Stimulated activated CD4-positive, alpha-beta T cell treated with anti-CD3 and anti-CD28 coated beads, Interleukin-1b, Interleukin-23, amount 100 ng/mL, for 1 hour (primary cell): ENCODE measurements around the gene TSPAN3.

Source experiments
- DNase-seq, 2 donors: peaks; one replicate each; pipeline ENCODE4 v3.0.0-alpha.2; 2020; ENCODE audit warnings: low read depth in 2 of 2

The TSPAN3 gene

DNA sequence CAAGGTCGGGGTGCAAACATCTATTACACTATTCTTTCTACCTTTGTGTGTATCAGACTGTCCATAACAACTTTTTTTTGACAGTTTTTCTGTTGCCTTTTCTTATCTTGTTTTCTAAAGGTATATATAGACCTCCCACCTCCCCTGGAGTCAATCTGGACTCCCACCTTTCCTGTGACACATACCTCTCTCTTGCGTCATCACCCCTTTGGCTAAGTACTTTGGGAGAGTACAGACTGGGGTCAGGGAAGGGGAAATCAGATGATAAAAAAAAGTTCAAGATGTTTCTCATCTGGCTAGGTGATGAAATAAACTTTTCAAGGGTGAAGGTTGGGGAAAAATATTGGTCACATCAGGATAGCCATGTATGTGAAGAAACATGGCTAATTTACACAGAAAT, 17.2 kb downstream of the TSPAN3 start:
- no peak for DNase-seq

DNA sequence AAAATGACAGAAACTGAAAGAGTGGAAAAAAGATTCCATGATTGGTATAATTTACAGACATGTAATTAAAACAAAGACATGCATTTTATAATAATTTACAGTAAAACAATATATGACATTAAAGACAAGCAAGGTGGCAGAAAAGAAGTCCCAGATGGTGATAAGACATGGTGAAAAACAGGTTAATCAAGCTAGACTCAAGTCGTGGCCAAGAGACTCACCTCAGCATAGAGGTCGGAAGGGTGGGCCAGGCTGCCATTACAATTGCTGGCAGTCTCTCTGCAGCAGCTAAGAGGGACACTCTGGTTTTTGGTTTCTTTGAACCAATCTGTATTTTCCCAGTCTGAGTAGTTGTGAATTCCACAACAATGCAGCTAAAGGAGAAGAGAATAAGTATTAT, 18.4 kb downstream of the TSPAN3 start:
- no peak for DNase-seq

DNA sequence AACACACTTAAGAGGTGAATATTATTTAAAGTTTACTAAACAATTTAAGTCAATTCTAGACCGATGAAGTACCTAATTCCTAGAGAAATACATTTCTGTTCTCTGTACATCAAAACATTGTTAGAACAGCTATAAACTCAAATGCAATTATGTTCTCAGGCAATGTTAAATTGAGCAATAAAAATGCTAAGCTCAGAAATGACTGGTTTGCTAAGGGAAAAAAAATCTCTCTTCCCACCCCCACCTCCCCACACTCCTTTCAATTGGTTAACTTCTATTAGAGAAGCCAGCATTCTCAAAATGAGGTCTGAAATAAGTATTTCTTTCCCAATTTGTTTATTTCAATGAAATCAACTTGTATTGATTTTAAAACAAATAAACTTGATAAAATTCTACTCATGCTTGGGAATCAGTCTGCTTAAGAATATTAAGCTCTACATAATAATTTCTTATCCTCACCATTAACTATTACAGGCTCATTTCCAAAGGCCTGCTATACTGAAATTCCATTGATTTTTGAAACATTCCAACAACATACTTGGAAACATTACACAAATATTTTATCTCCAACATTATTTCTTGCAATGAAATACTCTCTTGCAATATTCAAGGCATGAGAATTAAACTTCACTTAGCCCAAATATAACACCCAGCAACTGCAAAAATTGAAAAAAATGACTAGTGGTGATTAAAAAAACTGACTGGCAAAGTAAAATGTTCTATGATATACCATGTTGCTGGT, 22.6 kb downstream of the TSPAN3 start:
- DNase-seq: no peak

DNA sequence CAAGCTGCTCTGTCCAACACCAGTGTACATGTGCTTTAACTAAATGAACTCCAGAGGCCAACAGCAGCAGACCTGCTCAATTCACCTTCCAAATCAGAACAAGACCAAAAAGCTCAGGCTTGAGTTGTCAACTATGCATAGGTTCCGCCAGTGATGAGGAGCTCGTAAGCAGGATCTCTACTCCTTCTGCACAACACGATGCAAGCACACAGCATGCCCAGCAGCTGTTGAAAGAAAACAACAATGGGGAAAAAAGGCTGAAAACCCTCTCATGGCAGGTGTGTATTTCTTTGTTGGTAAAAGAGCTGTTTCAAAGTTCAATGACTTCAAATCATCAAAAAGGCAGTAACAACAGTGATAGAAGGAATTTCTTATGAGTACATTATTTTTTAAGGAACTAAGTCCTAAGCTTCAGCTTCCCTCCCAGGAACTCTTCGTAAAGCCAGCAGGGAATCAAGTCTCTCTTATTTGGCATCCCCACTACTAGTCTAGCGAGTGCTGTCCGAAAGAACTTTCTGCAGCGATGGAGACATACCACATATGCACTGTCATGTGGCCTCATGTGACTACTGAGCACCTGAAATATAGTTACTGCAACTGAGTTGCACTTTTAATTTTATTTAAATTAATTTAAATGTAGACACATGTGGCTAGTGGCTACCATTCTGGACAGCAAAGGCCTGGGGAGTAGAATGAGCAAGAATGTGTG, 24.1 kb downstream of the TSPAN3 start:
- DNase-seq: no peak

DNA sequence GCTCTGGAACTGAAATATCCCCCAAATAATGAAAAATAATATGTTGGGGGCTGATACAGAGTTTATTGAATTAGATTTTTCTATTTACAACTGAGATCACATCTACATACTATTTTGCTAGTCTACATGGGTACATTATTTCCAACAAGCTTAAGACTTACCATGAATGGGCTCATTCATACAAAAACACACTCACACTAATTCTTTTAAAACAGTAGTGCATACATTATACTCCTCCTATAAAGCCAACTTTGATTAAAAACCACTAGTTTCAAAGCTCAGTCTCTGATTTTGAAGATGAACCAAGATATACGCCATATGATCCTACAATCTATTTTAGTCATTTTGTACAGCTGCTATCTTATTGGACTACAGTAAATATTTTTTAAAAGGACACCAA, 24.9 kb downstream of the TSPAN3 start:
- no peak for DNase-seq

DNA sequence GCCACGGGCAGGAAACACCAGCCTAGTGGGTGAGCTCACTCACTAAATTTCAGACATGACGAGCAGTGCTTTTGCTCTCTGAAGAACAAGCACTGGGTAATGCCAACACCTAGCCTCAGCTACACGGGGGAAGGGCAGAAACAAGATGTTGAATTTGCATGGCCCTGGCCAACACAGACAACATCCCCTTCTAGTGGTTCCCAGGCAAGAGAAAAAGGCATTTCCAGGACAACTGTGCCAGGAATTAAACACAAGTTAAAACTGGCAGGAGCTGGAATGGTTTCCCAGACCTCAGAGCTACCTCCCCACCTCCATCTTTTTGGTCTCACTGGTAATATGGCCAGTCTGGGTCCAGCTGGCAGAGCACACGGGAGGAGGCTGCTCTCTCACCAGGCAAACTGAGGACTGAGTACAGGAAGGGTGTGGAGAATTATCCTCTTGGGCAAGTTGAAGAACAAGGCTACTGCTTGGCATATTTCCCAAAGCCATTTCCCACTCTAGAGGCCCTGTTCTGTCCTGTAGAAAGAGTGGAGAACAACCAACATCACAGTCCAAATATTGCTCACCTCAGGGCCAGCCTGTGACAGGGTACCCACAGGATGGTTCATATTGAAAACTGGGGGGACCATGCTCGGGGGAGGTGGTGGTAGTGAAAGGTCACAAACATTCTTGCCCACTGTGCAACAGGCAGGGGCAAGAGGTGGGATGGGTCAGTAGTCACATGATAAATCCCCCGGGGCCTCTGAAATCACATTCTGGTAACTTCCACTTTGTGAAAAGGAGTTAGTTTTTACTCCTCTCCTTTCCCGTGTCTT, 26.5 kb downstream of the TSPAN3 start:
- DNase-seq: no peak

DNA sequence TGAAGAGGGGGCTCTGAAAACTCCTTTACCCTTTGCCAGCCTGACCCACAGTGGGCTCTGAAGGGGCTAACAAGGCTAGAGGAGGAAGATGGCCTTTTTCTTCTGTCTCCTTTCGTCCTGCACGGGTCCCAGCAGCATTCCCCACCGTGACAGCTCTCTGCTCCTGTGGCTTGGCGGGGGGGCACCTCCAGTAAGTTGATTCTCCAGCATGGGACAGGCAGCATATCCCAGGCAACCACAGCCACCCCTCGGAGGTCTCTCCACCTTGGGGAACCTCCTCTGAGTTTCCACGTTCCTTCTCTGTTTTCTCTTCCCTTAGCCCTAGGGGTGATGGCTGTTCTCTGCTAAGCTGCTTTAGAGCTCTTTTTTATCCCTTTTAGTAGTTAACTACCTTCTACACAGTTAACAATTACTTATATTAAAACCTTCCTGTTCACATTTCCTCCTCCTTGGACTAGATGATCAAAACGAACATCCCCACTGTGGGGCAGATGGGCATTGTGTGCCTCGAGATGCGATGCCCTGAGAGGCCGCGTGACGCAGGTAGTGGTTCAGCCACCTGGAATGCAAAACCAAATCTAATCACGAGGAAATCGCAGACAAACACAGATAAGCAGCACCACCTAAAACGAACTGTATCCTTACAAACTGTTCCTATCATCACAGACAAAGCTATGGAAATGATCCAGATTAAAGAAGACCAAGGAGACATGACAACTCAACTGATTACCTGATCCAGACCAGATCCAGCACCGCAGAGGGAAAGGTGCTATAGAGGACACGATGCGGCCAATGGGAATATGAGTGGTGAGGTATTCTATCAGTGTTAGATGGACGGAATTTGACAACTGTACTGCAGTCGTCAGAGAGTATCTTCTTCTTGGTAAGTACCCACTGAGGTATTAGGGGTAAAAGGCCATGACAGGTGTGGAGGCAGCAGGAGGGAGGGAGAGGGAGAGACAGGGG, 27.7 kb downstream of the TSPAN3 start:
- DNase-seq: no peak

DNA sequence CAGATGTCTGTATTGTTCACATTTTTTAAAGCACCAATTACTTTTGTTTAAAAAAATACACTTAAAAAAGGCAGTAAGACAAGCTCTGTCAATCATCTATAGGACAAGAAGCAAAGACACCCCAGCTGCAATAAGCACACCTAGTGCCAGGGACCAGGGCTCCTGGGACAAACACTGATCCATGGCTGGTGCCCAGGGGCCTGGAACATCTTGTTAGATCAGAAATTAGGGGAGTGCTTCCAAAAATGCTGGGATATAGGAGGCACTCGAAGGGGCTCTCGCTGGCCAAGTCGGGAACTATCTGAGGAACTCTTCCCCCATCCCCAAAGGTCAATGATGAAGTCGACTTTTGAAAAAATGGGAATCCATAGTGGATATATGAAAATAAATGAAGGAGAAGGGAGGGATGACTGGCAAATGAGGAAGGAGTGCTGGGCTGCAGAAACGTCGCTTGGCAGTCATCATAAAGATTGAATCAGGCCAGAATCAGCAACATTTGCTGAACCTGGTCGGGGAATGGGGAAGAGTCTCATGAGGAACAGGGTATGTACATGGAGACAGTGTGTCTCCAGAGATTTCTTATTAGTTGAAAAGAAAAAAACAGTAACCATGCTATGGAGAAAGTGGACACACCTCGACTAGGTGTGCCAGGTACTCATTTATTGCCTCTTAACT, 28.5 kb downstream of the TSPAN3 start:
- DNase-seq: no peak

DNA sequence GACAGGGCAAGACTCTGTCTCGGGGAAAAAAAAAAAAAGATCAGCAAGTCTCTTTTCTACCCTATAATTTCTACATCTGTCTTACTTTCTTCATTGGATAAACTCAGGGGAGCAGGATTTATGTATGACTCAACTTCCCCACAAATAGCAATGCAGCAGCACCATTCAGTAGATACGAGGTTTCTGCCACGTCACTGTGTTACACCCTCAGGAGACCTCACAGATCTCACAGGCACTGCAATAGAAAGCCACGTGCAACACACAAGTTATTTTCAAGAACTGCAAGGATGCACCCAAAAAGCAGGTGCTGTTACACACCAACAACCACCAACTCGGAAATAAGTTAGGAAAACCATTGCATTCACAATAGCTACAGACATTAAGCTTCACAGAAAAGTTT, 30.2 kb downstream of the TSPAN3 start:
- no peak for DNase-seq

DNA sequence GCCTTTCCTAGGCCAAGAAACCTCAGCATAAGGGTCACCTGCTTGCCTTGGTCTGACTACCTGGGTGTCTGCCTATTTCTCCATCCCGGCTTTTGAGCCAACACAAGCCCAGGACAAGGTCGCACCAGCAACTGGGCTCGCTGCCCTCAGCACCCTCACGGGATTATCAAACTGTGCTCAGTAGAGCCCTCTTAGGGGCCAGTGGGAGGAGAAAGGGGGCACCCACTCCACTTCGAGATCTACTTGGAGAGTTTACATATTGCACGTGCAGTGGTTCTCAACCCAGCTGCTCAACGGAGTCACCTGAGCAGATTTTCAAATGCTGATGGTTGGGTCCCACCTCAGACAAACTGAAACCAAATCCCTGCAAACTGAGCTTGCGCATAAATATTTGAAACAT, 31.1 kb downstream of the TSPAN3 start:
- no peak for DNase-seq

DNA sequence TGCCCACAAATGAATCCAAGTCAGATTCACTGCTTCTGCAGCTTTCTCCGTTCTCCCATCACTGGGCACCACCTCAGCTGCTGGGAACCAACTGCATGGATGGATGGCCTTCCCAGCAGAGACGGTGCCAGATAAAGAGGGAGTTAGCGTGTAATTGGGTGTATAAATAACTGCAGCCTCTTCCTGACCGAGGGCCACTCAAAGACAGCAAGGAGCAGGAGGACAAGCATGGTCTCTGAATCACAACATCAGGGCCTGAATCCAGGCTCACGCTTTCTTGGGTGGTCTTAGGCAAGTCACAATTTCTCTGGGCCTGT, 31.7 kb downstream of the TSPAN3 start:
- DNase-seq: no peak

DNA sequence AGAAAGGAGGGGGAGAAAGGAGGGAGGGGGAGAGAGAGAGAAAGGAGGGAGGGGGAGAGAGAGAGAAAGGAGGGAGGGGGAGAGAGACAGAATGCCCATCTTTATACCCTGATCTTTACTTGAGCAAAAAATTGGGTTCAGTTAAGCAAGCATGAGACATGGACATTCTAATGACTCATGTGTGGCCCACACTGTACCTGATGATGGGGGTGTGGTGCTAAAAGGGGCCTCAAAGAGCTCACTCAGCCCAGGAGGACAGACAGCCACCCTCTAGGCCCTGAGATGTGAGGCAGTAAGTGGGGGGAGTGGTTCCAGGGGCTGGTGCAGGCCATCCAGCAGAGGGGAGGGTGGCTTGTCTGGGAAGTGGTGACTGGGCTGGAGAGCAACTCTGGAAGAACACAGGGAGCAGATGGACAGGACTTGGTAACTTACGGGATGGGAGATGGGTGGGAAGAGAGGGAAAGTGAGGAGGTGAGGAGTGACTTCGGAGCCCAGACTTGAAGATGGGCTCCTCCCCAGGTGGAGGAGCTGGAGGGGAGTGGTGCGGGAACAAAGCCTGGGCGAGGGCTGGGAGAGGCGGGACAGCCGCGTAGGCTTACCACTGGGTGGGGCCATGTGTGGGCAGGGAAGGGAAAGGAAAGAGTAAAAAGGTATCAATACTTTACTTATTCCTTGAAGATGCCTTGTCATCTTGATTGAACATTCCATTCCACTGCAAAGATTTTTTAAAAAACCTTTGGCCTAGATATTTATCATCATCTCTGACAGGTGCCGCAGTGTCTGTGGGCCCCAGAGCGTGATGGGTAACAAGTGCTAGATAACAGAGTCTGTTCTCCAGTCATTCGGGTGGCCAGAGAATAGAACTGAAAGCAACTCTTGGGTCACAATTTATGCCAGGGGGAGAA, 32.3 kb downstream of the TSPAN3 start:
- DNase-seq: no peak

DNA sequence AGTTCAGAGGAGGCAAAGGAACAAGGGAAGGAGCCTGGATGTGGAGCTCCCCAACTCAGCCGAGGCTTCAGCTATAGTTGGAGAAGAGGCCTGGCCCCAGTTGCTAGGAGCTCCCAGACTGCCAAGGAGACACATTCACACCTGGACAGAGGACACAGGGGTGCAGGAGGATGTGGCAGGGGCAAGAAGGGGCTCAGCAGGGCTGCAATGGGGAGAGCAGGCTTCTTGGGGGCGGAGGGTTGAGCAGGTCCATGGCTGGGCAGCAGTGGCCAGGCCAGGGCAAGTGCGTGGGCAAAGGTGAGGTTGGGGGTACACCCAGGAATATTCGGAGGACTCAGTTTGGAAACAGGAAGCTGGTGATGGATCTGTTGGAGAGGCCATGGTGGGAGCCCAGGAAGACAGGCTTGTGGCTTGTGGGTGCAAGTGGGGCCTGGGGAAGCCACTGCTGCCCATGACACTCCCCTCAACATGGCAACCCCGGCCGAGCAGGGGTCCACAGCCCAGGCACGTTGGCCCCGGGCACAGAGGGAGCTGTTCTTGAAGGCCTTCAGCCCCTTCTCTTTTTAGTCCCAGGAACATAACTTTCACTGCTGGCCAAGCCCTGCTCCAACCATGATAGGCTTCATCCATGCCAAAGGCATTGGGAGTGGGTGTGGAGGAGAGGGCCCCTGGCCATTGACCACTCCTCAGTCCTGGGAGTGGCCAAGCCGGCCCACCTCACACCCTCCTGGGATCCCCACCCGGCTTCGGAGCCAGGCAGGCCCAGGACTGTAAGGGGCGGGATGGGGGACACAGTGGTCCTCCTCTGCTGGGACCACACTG, 33.3 kb downstream of the TSPAN3 start:
- no peak for DNase-seq

DNA sequence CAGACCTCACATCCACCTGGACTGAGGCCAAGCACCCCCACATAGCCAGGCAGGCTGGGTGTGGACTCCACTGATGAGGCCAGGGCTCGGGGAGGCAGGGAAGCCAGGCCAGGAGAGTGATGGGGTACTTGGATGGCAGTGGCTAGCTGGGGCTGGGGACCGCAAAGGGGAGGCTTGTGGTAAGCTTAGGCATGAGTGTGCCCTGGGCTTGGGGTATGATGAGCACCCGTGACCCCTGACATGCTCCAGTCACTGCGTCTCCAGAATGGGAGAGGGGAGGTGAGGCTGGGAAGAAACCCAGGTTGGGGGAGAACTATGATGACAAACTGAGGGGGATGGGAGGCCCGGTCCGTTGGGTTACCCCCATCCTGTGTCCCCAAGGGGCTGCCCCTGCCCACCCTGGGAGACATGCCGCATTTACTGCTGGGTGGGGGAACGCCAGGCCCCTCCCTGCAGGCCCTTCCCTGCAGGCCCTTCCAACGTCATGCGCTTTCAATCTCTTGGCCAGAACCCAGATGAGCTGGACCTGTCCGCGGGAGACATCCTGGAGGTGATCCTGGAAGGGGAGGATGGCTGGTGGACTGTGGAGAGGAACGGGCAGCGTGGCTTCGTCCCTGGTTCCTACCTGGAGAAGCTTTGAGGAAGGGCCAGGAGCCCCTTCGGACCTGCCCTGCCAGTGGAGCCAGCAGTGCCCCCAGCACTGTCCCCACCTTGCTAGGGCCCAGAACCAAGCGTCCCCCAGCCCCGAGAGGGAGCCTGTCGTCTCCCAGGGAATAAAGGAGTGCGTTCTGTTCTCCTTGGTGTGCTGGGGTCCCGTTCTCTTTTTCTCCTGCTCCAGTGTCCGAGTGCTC, 34.1 kb downstream of the TSPAN3 start:
- no peak for DNase-seq

DNA sequence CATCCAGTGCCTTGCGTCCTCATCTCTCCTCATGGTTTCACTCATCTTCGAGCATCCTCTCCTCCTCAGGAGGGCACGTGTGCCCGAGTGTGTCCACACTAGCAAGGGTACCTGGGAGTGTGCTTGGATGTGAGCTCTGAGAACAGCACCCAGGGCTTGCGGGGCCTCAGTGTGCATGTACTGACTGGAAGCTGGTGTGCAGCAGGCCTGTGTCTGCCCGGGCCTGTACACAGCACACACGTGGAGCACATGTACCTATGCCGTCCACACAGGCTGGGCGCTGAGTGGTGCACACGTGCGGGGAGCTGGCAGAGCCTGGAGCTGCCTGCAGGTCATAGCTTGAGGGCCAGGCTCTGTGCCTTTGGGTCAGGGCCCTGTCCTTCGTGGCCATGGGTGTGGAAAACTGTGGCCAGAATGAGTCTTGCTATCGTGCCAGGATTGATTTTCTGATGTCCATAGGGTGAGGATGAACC, 34.9 kb downstream of the TSPAN3 start:
- DNase-seq: no peak

DNA sequence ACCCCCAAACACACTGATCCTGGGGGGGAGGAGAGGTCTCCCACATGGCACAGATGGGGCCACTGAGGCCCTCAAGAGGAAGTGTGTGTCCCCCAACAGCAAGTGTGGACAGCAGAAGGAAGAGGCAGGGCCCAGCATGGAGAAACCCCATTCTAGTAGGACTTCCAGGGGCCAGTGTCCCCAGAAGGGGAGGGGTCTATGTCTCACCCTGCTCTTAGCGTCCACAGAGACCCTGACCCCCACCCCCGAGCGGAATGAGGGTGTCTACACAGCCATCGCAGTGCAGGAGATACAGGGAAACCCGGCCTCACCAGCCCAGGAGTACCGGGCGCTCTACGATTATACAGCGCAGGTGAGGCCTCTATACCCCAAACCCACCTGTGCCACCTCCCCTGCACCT, 35.3 kb downstream of the TSPAN3 start:
- DNase-seq: no peak

DNA sequence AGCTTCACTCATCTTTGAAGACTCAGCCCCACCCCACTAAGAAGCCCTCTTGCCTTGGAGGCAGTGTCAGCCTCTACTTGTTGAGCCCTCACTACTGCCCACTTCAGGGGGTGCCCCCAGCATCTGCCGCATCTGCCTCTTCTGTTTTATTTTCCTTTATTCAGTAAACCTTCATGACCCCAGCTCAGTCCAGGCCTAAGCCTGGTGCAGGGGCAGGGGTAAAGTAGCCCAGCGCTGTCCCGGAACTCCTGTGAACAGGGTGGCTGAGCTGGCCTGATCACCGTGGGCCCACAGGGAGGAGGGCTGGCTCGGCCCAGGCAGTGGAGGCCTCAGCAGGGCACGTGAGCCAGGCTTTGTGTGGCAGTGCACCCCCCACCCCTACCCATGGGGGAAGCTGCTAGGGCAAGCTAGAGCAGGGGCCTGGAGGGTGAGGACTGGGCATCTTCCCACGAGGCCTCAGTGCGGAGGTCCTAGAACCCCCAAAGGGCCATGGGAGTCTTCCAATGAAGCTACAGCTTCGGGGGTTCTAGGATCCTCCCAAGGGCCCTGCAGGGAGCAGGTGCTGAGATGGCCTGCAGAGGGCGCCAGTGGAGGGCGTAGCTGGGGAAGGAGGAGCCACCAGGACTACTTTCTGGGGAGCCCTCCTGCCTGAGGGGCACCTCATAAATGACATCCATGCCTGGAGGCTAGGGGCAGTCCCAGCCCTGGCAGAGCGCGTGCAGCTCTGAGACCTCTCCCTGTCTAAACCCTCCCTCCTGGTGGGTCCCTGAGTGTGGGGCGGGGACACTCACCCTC, 36.0 kb downstream of the TSPAN3 start:
- DNase-seq: no peak
